Spleen (tissue), 7 donors: ENCODE results near the gene TENT4B.

ENCODE experiments used
- CTCF ChIP-seq, 11 experiments: fragments of 200-600 bp in 7 of 11; fragments of 450-650 bp in 4 of 11; sonication (generic) in 4 of 11; IDR thresholded peaks in 8 of 11; conservative IDR thresholded peaks in 3 of 11; 1 replicate in 7 of 11; 2 replicates in 4 of 11; pipeline versions ENCODE4 v1.4.0 to v1.8.0; 2016 to 2021; ENCODE audit warnings: antibody characterized with exemption in 11 of 11, inconsistent platforms in 4 of 11, mild to moderate bottlenecking in 1 of 11
- POLR2A ChIP-seq, 3 donors: fragments of 450-650 bp; IDR thresholded peaks; one replicate each; pipeline ENCODE4 v1.5.1; 2017; ENCODE audit warnings: antibody characterized with exemption in 3 of 3, mild to moderate bottlenecking in 1 of 3
- donor health status: DM: no; HTN: no; CAD: no; lungs with moderate emphysema.
- donor health status: DM: no; HTN: no; CAD: no.
- donor health status: DM: no; HTN: no; CAD: no.

DNA sequence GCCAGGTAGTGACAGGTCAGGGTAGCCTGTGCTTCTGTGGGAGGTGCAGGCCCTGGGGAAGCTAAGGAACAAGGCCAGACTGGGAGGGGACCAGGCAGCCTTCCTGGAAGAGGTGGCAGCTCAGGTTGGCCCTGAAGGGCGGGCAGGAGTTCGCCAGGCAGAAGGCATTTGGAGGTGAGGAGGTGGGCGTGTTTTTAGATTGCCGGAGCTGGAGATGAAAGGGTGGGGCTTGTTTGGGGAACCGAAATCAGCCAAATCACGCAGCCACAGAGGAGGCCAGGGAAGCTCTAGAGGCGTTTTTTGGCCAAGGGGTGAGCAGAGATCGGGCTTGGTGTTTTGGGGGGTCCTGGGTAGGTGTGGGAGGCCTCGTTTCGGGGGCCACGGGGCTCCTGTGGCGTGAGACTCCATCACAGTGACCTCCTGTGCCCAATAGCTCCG, 120.8 kb downstream of the TENT4B start:
- TF ChIP-seq CTCF (IDR thresholded peaks at IDR 0.05 in 8 of 11, conservative IDR thresholded peaks at IDR 0.05 in 3 of 11), result no peak
- no peak for TF ChIP-seq POLR2A (IDR thresholded peaks at IDR 0.05)
